ENCODE data around the gene CHPF. TPM values are rescaled to one million over a fixed set of nuclear protein-coding genes. Genes with fewer than 3 reads are reported as not detected.

Gene CHPF
- total RNA-seq, 1 experiment from 2014 or later: 139 TPM

- H3K36me3 ChIP-seq (ENCODE audit: low read depth, low read length): no peaks in the 10 kb centered on the region
- ATAC-seq (no peak), DNase-seq (no peak)
- intact Hi-C loops (cut with micrococcal nuclease): loop anchor here (5.0 kb wide), 1 partner anchor 112 kb away; the partner anchor contains the start of gene DNPEP
- peak overlapping the region; percentile 85 for H3K4me3 ChIP-seq (ENCODE audit: low read length)
- H4K20me1 ChIP-seq (ENCODE audit: low read length): no peaks in the 10 kb centered on the region
- H3K9ac ChIP-seq (ENCODE audit: low read length): peak overlapping the region; percentile 95
- H3K4me2 ChIP-seq (ENCODE audit: low read length): peak overlapping the region; percentile 95
- peaks cover 16% of the 10 kb centered on the region for H3K79me2 ChIP-seq (ENCODE audit: low read length)
- no TSS peak for BruUV-seq (replicated peaks)
- ChIA-PET POLR2A (ENCODE audit: unreplicated experiment) (interaction anchor here (0.6 kb wide), 1 partner anchor 24 kb away, joined by 3 read pairs; no protein-coding TSS in a partner anchor), CTCF (interaction anchor here (0.6 kb wide), 1 partner anchor 12 kb away, joined by 9 read pairs; no protein-coding TSS in a partner anchor)
- no peak overlapping the region for H3K27ac ChIP-seq (ENCODE audit: low read length)
- H3K9me2 ChIP-seq (replicated peaks; ENCODE audit: low read length): no peaks in the 10 kb centered on the region
- H3F3A ChIP-seq (ENCODE audit: low read length, unreplicated experiment): no peaks in the 10 kb centered on the region
- TF ChIP-seq CTCF (conservative IDR thresholded peaks at IDR 0.05; ENCODE audit: low read depth, low read length): no peak
- no peak for TF ChIP-seq EZH2phosphoT487 (IDR thresholded peaks at IDR 0.05; ENCODE audit: borderline replicate concordance, low read length)
- TF ChIP-seq EZH2 (IDR thresholded peaks at IDR 0.05; ENCODE audit: low read length, unreplicated experiment): no peak
- H3K9me3 ChIP-seq (ENCODE audit: low read length): no peaks in the 10 kb centered on the region
- H3K4me1 ChIP-seq (ENCODE audit: insufficient read depth, low read length): peaks cover 21% of the 10 kb centered on the region
- no peaks in the 10 kb centered on the region for H3K27me3 ChIP-seq (ENCODE audit: low read length)
- 0 out of 2 replicates have a peak overlapping the region, but pooled peaks have one; percentile 96 for H2AFZ ChIP-seq (ENCODE audit: low read length)
Observed at GRCh38 chr2:219499555-219499954, 44.1 kb downstream of the CHPF start.

DNA sequence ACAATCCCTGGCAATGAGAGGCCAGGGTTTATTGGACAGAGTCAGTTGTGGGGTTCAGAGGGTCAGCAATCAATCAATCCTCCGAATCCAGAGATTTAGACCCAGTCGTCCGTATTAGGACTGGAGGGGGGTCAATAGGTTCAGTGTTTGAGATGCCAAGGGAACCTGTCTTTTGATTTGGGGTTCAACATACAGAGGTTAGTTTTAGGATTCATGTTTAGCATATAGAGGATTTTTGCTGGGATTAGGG is 44.6 kb downstream of the CHPF start:
- TSS peak; percentile 88 for BruUV-seq (replicated peaks)
- H3F3A ChIP-seq (ENCODE audit: low read length, unreplicated experiment): no peaks in the 10 kb centered on the region
- no peaks in the 10 kb centered on the region for H3K9me3 ChIP-seq (ENCODE audit: low read length)
- TF ChIP-seq EZH2phosphoT487 (IDR thresholded peaks at IDR 0.05; ENCODE audit: borderline replicate concordance, low read length) (no peak), CTCF (conservative IDR thresholded peaks at IDR 0.05; ENCODE audit: low read depth, low read length) (no peak), EZH2 (IDR thresholded peaks at IDR 0.05; ENCODE audit: low read length, unreplicated experiment) (no peak)
- H3K27me3 ChIP-seq (ENCODE audit: low read length): no peaks in the 10 kb centered on the region
- H3K4me2 ChIP-seq (ENCODE audit: low read length): peak overlapping the region; percentile 95
- ATAC-seq (no peak), DNase-seq (no peak)
- POLR2A ChIA-PET (ENCODE audit: unreplicated experiment): interaction anchor here (0.6 to 1.1 kb wide), 6 partner anchors 9 to 112 kb away, joined by 3 to 11 read pairs (median 5); partner anchors contain the start of gene DNPEP
- H3K4me3 ChIP-seq (ENCODE audit: low read length): peak overlapping the region; percentile 85
- H3K36me3 ChIP-seq (ENCODE audit: low read depth, low read length): no peaks in the 10 kb centered on the region
- peaks cover 21% of the 10 kb centered on the region for H3K4me1 ChIP-seq (ENCODE audit: insufficient read depth, low read length)
- peak overlapping the region; percentile 27; the same call in 1 of the 2 replicates for H3K27ac ChIP-seq (ENCODE audit: low read length)
- CTCF ChIA-PET: interaction anchor here (0.6 to 1.7 kb wide), 7 partner anchors 9 to 789 kb away, joined by 3 to 14 read pairs (median 5); no protein-coding TSS in a partner anchor
- H2AFZ ChIP-seq (ENCODE audit: low read length): peak overlapping the region; percentile 96
- peaks cover 16% of the 10 kb centered on the region for H3K79me2 ChIP-seq (ENCODE audit: low read length)
- H3K9ac ChIP-seq (ENCODE audit: low read length): peak overlapping the region; percentile 95
- no peaks in the 10 kb centered on the region for H4K20me1 ChIP-seq (ENCODE audit: low read length)
- intact Hi-C loops (cut with micrococcal nuclease): loop anchor here (5.0 kb wide), 1 partner anchor 112 kb away; the partner anchor contains the start of gene DNPEP
- H3K9me2 ChIP-seq (replicated peaks; ENCODE audit: low read length): no peaks in the 10 kb centered on the region

Measured in PC-3 (cell line).